Measurements from ENCODE around the gene AGAP1.

AGAP1 gene

GRCh38 chr2:235572592-235572991 is 78.7 kb downstream of the AGAP1 start:
- no peak for DNase-seq

GRCh38 chr2:235573331-235574221 is 79.7 kb downstream of the AGAP1 start:
- no peak for DNase-seq

- DNase-seq = no peak
These were observed 81.6 kb downstream of the AGAP1 start for GRCh38 chr2:235575431-235575830.

- DNase-seq = no peak
These were observed 82.1 kb downstream of the AGAP1 start for GRCh38 chr2:235575904-235576303.

GRCh38 chr2:235576337-235576910 is 82.6 kb downstream of the AGAP1 start:
- DNase-seq = no peak

- DNase-seq = no peak
These were observed 83.8 kb downstream of the AGAP1 start for GRCh38 chr2:235577404-235578330.

- DNase-seq = no peak
These were observed 85.3 kb downstream of the AGAP1 start for GRCh38 chr2:235579128-235579527.

GRCh38 chr2:235580426-235581157 is 86.7 kb downstream of the AGAP1 start:
- DNase-seq = no peak

- DNase-seq = no peak
These were observed 88.3 kb downstream of the AGAP1 start for GRCh38 chr2:235582081-235582686.

GRCh38 chr2:235582729-235583128 is 88.9 kb downstream of the AGAP1 start:
- DNase-seq = no peak

GRCh38 chr2:235583144-235583543 is 89.3 kb downstream of the AGAP1 start:
- DNase-seq = no peak

GRCh38 chr2:235583925-235584637 is 90.2 kb downstream of the AGAP1 start:
- no peak for DNase-seq

GRCh38 chr2:235584638-235585007 is 90.8 kb downstream of the AGAP1 start:
- no peak for DNase-seq

- no peak for DNase-seq
These were observed 93.4 kb downstream of the AGAP1 start for GRCh38 chr2:235587202-235587601.

GRCh38 chr2:235588750-235589149 is 94.9 kb downstream of the AGAP1 start:
- DNase-seq = no peak

GRCh38 chr2:235591231-235591730 is 97.4 kb downstream of the AGAP1 start:
- DNase-seq = no peak

GRCh38 chr2:235591921-235592320 is 98.1 kb downstream of the AGAP1 start:
- DNase-seq = no peak

- no peak for DNase-seq
These were observed 98.6 kb downstream of the AGAP1 start for GRCh38 chr2:235592430-235592829.

- no peak for DNase-seq
These were observed 99.0 kb downstream of the AGAP1 start for GRCh38 chr2:235592836-235593235.

- DNase-seq = peak; percentile 27
These were observed 100.2 kb downstream of the AGAP1 start for GRCh38 chr2:235594041-235594440.

GRCh38 chr2:235594964-235595363 is 101.1 kb downstream of the AGAP1 start:
- no peak for DNase-seq

Data from NCI-H226 (cell line).